H9 (cell line): ENCODE data around the gene C11orf21. TPM values are rescaled to one million over a fixed set of nuclear protein-coding genes. Genes with fewer than 3 reads are reported as not detected.

Experiments used
- DNase-seq: peaks from one replicate; pipeline ENCODE4 v3.0.0-alpha.2; 2017
- H2AFZ ChIP-seq: one replicate; pipeline ENCODE4 v1.6.1; 2013; ENCODE audit warnings: mild to moderate bottlenecking, low read length, control low read depth, moderate library complexity
- H2AK5ac ChIP-seq: 2 replicates; pipeline ENCODE4 v1.6.1; 2013; ENCODE audit warnings: low read length, control low read depth, mixed read lengths; ENCODE audit not compliant: insufficient read length
- H2BK120ac ChIP-seq: one replicate; pipeline ENCODE4 v1.6.1; 2013; ENCODE audit warnings: low read depth, mild to moderate bottlenecking, low read length, control low read depth, inconsistent platforms; ENCODE audit not compliant: poor library complexity, severe bottlenecking
- H2BK12ac ChIP-seq: 2 replicates; pipeline ENCODE4 v1.6.1; 2013; ENCODE audit warnings: low read length, control low read depth, mixed read lengths, low read depth; ENCODE audit not compliant: insufficient read length
- H2BK15ac ChIP-seq: 2 replicates; pipeline ENCODE4 v1.6.1; 2013; ENCODE audit warnings: low read depth, low read length, control low read depth
- H2BK20ac ChIP-seq: one replicate; pipeline ENCODE4 v1.6.1; 2013; ENCODE audit warnings: low read depth, mild to moderate bottlenecking, low read length, control low read depth, inconsistent platforms; ENCODE audit not compliant: poor library complexity, severe bottlenecking
- H2BK5ac ChIP-seq: 2 replicates; pipeline ENCODE4 v1.6.1; 2013; ENCODE audit warnings: low read length, control low read depth, mixed read lengths; ENCODE audit not compliant: insufficient read length
- H3K14ac ChIP-seq: 2 replicates; pipeline ENCODE4 v1.6.1; 2013; ENCODE audit warnings: low read length, control low read depth; ENCODE audit not compliant: insufficient read depth
- H3K18ac ChIP-seq: 2 replicates; pipeline ENCODE4 v1.6.1; 2013; ENCODE audit warnings: low read depth, mild to moderate bottlenecking, mixed read lengths, low read length, control low read depth; ENCODE audit not compliant: insufficient read length
- H3K23ac ChIP-seq: 2 replicates; pipeline ENCODE4 v1.6.1; 2013; ENCODE audit warnings: low read length, control low read depth, mixed read lengths, low read depth; ENCODE audit not compliant: insufficient read length
- H3K23me2 ChIP-seq: 2 replicates; pipeline ENCODE4 v1.6.1; 2013; ENCODE audit warnings: low read depth, mild to moderate bottlenecking, mixed read lengths, low read length, control low read depth; ENCODE audit not compliant: insufficient read length, poor library complexity, severe bottlenecking
- H3K27ac ChIP-seq: 2 replicates; pipeline ENCODE4 v1.5.1; 2013; ENCODE audit warnings: low read length, control low read depth, mixed read lengths, low read depth; ENCODE audit not compliant: insufficient read length
- H3K27me3 ChIP-seq: 2 replicates; pipeline ENCODE4 v1.6.1; 2013; ENCODE audit warnings: low read length, control low read depth, inconsistent platforms; ENCODE audit not compliant: insufficient read depth
- H3K4ac ChIP-seq: 2 replicates; pipeline ENCODE4 v1.6.1; 2013; ENCODE audit warnings: low read depth, mild to moderate bottlenecking, control low read depth, inconsistent platforms, low read length, moderate library complexity
- H3K4me1 ChIP-seq: 2 replicates; pipeline ENCODE4 v1.6.1; 2013; ENCODE audit warnings: low read length, control low read depth, inconsistent platforms; ENCODE audit not compliant: insufficient read depth
- H3K4me2 ChIP-seq: 2 replicates; pipeline ENCODE4 v1.6.1; 2013; ENCODE audit warnings: low read length, control low read depth, mixed read lengths; ENCODE audit not compliant: insufficient read length, insufficient read depth
- H3K56ac ChIP-seq: 2 replicates; pipeline ENCODE4 v1.6.1; 2013; ENCODE audit warnings: low read depth, mild to moderate bottlenecking, mixed read lengths, low read length, control low read depth; ENCODE audit not compliant: insufficient read length
- H3K79me1 ChIP-seq: 2 replicates; pipeline ENCODE4 v1.6.1; 2013; ENCODE audit warnings: low read depth, mild to moderate bottlenecking, moderate library complexity, low read length, control low read depth, inconsistent platforms; ENCODE audit not compliant: insufficient read depth, poor library complexity, severe bottlenecking
- H3K79me2 ChIP-seq: 2 replicates; pipeline ENCODE4 v1.6.1; 2013; ENCODE audit warnings: low read length, control low read depth, inconsistent platforms; ENCODE audit not compliant: insufficient read depth
- H3K9ac ChIP-seq: 2 replicates; pipeline ENCODE4 v1.6.1; 2013; ENCODE audit warnings: low read length, control low read depth, mixed read lengths; ENCODE audit not compliant: insufficient read length; ENCODE audit errors: extremely low read depth
- H3K9me3 ChIP-seq: one replicate; pipeline ENCODE4 v1.6.1; 2013; ENCODE audit warnings: low read depth, low read length, inconsistent platforms; ENCODE audit not compliant: control insufficient read depth
- H3T11ph ChIP-seq: one replicate; pipeline ENCODE4 v1.6.1; 2013; ENCODE audit warnings: mild to moderate bottlenecking, low read length, control low read depth, inconsistent platforms
- H4K20me1 ChIP-seq: one replicate; pipeline ENCODE4 v1.6.1; 2013; ENCODE audit not compliant: control insufficient read depth, insufficient read length, insufficient read depth
- H4K5ac ChIP-seq: 2 replicates; pipeline ENCODE4 v1.6.1; 2013; ENCODE audit warnings: low read depth, mild to moderate bottlenecking, mixed read lengths, low read length, control low read depth; ENCODE audit not compliant: insufficient read length
- H4K8ac ChIP-seq: replicated peaks from 2 replicates; pipeline ENCODE4 v1.6.1; 2013; ENCODE audit warnings: low read length, control low read depth, mixed read lengths, low read depth; ENCODE audit not compliant: insufficient read length
- H4K91ac ChIP-seq: 2 replicates; pipeline ENCODE4 v1.6.1; 2013; ENCODE audit warnings: low read depth, mild to moderate bottlenecking, moderate library complexity, mixed read lengths, low read length, control low read depth; ENCODE audit not compliant: insufficient read length
- H3K27ac Mint-ChIP-seq, 3 experiments: 2 replicates in 2 of 3; 3 replicates in 1 of 3; pipeline ENCODE4 v1.8.0; 2020 to 2021; ENCODE audit warnings: mixed read lengths in 3 of 3, mild to moderate bottlenecking in 1 of 3, moderate library complexity in 1 of 3
- H3K27me3 Mint-ChIP-seq: 2 replicates; pipeline ENCODE4 v1.8.0; 2021; ENCODE audit warnings: low read depth, mild to moderate bottlenecking, moderate library complexity, mixed read lengths
- H3K36me3 Mint-ChIP-seq, 3 experiments: 2 replicates in 2 of 3; 3 replicates in 1 of 3; pipeline ENCODE4 v1.8.0; 2020 to 2021; ENCODE audit warnings: low read depth in 3 of 3, mixed read lengths in 3 of 3; ENCODE audit not compliant: insufficient read depth in 1 of 3
- H3K4me1 Mint-ChIP-seq, 2 experiments: 2 replicates each; pipeline ENCODE4 v1.8.0; 2020; ENCODE audit warnings: mixed read lengths in 2 of 2
- H3K4me3 Mint-ChIP-seq, 2 experiments: 2 replicates in 1 of 2; 3 replicates in 1 of 2; pipeline ENCODE4 v1.8.0; 2020 to 2021; ENCODE audit warnings: mild to moderate bottlenecking in 2 of 2, mixed read lengths in 2 of 2, moderate library complexity in 1 of 2
- H3K9me3 Mint-ChIP-seq, 2 experiments: 2 replicates in 1 of 2; 3 replicates in 1 of 2; pipeline ENCODE4 v1.8.0; 2020; ENCODE audit warnings: mild to moderate bottlenecking in 2 of 2, mixed read lengths in 2 of 2, moderate library complexity in 1 of 2
- WGBS: extraction: QIAGEN DNeasy Blood & Tissue Kit; methylation state at CpG from one replicate; pipeline ENCODE4 v1.1.7; 2013; ENCODE audit warnings: missing lambda C conversion rate, low lambda C conversion rate, mixed read lengths; ENCODE audit not compliant: insufficient read length; ENCODE audit errors: extremely low coverage; 5-methylcytosine and 5-hydroxymethylcytosine counted together
- total RNA-seq: library from RNA; stranded (reverse); gene quantifications from 2 replicates; pipeline ENCODE4 v1.2.1, GENCODE V29; 2021
- TF ChIP-seq, protein P1 (sequence below): fragments of 200-600 bp; sonication (generic); conservative IDR thresholded peaks from 3 replicates; pipeline ENCODE4 v1.8.0; 2021; ENCODE audit warnings: antibody characterized with exemption, mild to moderate bottlenecking

C11orf21 gene
- total RNA-seq, 1 experiment from 2014 or later = not detected

- H3K14ac ChIP-seq = no peak overlapping the region
- H3K4ac ChIP-seq = no peak overlapping the region
- H4K5ac ChIP-seq = no peak overlapping the region
- H3K36me3 Mint-ChIP-seq = no peaks in the 10 kb centered on the region
- no peak overlapping the region for H3T11ph ChIP-seq
- H3K18ac ChIP-seq = no peak overlapping the region
- H3K9me3 ChIP-seq = no peaks in the 10 kb centered on the region
- no peaks in the 10 kb centered on the region for H4K20me1 ChIP-seq
- no peak overlapping the region for H3K56ac ChIP-seq
- no peaks in the 10 kb centered on the region for H3K79me1 ChIP-seq
- H2BK20ac ChIP-seq = no peak overlapping the region
- H2BK120ac ChIP-seq = no peak overlapping the region
- H2AFZ ChIP-seq = no peak overlapping the region
- H3K79me2 ChIP-seq = no peaks in the 10 kb centered on the region
- peaks cover 69% of the 10 kb centered on the region for H3K27me3 Mint-ChIP-seq
- H2BK5ac ChIP-seq = no peak overlapping the region
- H3K27ac Mint-ChIP-seq = no peak overlapping the region
- no peak overlapping the region for H2BK12ac ChIP-seq
- H3K23ac ChIP-seq = no peak overlapping the region
- H3K27ac ChIP-seq = no peak overlapping the region
- no peak overlapping the region for H4K91ac ChIP-seq
- no peak overlapping the region for H3K4me3 Mint-ChIP-seq
- peaks cover 0 to 10% of the 10 kb centered on the region in 2 experiments; a peak in 3 of 4 replicates for H3K4me1 Mint-ChIP-seq
- H4K8ac ChIP-seq = no peak overlapping the region
- H3K9me3 Mint-ChIP-seq = no peaks in the 10 kb centered on the region; a peak in 2 of 5 replicates
- no peak for DNase-seq
- H2BK15ac ChIP-seq = no peak overlapping the region
- WGBS = no CpG with 5 or more reads among the region's 20 CpGs
- TF ChIP-seq, protein P1, sequence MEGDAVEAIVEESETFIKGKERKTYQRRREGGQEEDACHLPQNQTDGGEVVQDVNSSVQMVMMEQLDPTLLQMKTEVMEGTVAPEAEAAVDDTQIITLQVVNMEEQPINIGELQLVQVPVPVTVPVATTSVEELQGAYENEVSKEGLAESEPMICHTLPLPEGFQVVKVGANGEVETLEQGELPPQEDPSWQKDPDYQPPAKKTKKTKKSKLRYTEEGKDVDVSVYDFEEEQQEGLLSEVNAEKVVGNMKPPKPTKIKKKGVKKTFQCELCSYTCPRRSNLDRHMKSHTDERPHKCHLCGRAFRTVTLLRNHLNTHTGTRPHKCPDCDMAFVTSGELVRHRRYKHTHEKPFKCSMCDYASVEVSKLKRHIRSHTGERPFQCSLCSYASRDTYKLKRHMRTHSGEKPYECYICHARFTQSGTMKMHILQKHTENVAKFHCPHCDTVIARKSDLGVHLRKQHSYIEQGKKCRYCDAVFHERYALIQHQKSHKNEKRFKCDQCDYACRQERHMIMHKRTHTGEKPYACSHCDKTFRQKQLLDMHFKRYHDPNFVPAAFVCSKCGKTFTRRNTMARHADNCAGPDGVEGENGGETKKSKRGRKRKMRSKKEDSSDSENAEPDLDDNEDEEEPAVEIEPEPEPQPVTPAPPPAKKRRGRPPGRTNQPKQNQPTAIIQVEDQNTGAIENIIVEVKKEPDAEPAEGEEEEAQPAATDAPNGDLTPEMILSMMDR = no peak
- H3K4me1 ChIP-seq = no peaks in the 10 kb centered on the region
- no peak overlapping the region for H3K9ac ChIP-seq
- H3K4me2 ChIP-seq = no peak overlapping the region
- no peaks in the 10 kb centered on the region; the same call in 1 of the 2 replicates for H3K27me3 ChIP-seq
- H3K23me2 ChIP-seq = no peaks in the 10 kb centered on the region
- H2AK5ac ChIP-seq = no peak overlapping the region
Observed at GRCh38 chr11:2293531-2293971, 8.2 kb downstream of the C11orf21 start.
